ENCODE results near the gene SH3PXD2A.

Gene SH3PXD2A

DNA sequence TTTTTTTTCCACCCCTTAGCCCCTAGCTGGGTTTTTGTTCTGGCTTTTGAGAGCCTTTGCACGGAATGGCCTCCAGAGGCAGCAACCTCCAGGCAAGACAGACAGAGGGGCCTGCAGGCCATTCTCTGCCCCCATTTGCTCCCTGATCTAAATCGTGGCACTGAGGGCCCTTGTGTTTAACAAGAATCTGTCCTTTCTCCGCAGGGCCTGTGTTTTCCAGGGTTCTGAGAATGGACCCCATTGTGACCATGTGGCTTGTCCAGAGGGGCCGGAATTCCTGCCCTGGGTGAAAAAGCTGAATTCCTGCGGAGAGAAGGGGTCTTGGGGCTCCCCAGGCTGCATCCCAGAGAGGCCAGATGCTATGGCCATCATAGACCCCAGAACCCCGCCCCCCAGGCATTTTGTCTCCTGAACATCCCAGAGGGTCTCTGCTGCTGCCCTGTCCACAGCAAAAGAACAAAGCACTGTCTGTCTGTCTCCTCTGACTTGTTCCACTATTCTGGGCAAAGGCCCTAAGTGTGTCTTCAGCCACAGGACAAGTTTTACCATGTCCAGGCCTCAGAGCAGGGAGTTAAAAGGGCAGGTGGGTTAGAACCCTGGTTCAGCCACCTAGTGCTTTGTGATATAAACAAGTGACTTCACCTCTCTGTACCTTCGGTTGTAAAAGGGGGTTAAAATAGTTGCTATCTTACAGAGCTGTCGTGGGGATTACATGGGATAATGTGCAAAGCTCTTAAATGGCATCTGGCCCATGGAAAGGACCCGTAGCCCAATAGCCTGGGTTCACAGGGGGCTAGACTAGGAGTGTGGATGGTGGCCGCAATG, 155.6 kb downstream of the SH3PXD2A start:
- DNase-seq = no peak

GRCh38 chr10:103698266-103698665, 157.1 kb downstream of the SH3PXD2A start:
- no peak for DNase-seq

DNA sequence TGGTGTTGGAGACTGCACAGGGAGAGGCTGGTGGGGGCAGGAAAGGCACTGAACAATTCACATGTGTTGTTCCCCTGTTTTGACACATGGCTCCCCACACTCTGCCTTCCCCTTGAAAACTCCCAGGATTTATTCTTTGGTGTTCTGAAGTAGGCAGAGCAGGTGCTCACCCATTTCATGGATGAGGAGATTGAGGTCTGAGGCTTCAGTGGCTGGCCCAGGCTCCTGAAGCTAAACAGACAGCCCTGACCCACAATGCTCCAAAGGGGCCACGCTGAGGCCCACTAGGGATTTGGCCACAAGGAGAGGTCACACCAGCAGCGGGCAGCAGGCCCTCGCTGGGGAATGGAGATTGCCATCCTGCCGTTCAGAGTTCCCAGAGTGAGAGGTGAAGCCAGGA, 157.6 kb downstream of the SH3PXD2A start:
- no peak for DNase-seq

DNA sequence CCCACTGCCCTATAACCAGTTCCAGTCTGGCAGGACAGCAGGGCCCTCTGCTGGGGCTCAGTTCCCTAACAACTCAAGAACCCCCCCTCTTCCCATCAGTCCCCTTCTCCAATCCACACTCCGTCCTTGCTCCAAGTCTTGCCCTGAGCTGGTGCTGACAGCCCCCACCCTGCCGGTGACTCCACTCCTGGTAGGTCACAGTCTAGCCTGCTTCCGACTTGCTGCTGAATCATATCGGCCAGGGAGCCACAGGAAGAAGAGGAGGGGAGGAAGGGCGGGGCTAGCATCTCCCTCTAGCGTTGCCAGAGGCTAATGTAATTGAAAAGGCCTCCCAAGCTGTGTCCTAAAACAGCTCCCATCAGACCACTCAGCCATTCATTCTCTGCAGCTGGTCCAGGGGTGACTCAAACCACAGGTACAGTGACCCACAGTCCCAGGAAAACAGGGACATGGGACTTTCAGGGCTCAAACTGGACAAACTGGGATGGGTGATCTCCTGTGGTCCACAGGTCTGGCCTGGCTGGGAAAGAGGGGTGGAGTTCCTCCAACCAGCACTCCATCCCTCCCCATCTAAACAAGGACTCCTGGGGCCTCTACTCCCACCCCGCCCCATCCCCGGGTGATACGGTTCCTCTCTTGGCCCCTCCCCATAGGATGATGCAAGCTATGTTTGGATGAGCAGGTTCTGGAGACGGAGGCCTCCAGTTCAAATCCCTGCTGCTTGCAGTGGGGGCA, 158.8 kb downstream of the SH3PXD2A start:
- peak; percentile 60 to 81 for DNase-seq

DNA sequence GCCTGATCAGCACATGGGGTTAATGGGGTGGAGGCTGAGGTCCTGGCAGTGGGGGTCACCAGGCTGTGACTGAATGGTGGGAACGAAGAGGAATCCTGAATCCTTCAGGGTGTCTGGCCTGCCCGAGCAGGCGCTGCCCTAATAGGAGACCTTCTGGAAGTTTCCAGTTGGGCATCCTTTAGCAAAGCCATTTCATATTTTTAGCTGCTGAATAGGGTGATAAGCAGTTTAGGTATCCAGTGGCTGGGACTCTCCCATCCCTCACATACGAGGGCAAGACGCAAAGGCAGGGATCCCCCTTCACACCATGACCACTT, 159.3 kb downstream of the SH3PXD2A start:
- DNase-seq = no peak

GRCh38 chr10:103695584-103696005, 159.8 kb downstream of the SH3PXD2A start:
- no peak for DNase-seq

DNA sequence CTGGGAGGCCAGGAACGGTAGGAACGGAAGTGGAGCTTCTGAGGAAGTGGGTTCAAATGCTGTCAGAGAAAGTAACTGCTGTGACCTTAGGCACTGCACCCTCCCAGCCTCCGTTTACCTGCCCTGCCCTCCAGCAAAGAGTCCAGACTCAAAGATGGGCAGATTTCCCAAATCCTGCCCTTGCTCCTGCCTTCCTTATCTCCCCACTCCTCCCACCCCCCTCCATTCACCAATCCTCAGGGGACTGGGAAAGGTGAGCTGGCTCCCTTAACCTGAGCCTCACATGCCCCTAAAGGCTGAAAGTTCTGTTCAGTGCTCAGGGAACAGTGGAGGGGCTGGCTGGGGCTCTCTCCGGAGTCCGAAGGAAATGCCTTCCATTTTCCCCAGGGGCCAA, 161.6 kb downstream of the SH3PXD2A start:
- no peak for DNase-seq

- DNase-seq = no peak
These were observed 162.2 kb downstream of the SH3PXD2A start for GRCh38 chr10:103692952-103693811.

DNA sequence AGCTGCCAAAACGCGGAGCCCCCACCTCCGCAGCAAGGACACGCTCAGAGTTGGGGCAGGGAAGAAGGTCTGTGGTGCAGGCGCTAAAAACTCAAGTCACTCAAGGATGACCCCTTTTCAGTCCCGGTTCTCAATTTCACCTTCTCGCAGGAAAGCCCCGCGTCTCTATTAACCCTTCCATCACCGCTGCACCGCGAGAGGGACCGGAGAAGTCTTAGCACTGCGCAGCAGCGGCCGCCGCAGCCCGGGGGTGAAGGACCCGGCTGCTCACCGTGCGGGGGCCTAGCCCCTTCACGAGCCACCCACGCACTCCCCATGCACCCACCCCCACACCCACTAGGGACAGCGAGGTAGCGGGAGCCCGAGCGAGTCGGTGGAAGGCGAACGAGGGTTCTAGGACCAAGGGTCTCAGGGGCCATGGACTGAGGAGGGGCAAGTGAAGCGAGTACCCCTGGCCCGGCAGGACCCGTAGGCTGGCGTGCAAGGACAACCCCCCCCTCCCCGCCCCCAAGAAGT, 162.9 kb downstream of the SH3PXD2A start:
- no peak for DNase-seq

- no peak for DNase-seq
These were observed 163.5 kb downstream of the SH3PXD2A start for GRCh38 chr10:103691723-103692435.

DNA sequence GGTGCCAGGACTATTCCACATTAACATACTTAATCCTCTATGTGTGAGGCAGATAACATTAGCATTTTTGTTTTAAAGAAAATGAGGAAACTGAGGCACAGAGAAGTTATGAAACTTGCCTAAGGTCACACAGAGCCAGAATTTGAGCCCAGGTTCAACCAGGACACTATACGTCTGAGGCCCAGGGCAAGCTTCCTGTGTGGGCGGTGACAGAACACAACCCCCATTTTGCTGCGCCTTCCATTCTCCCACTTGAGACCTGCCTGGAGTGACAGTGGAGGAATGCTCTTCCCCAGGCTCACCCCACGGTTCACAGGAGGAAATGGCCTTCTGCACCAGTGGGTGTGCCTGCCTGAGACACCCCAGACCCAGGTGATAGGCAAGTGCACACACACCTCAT, 164.1 kb downstream of the SH3PXD2A start:
- no peak for DNase-seq

- no peak for DNase-seq
These were observed 165.1 kb downstream of the SH3PXD2A start for GRCh38 chr10:103690281-103690680.

DNA sequence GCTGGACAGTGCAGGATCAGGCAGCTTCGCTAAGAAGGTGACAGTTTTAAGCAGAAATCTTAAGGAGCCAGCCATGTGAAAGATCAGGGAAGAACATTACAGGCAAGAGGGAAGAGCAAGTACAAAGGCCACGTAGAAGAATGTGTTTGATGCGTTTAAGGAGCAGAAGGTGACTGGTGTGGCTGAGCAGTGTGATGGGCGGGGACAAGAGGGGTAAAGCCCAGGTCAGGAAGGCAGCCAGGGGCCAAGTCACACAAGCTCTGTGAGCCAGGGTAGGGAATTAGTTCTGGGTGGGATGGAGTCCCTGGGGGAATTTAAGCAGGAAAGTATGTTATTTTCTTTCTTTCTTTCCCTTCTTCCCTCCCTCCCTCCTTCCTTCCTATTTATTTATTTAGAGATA, 166.9 kb downstream of the SH3PXD2A start:
- DNase-seq = no peak

- DNase-seq = no peak
These were observed 167.7 kb downstream of the SH3PXD2A start for GRCh38 chr10:103687718-103688117.

DNA sequence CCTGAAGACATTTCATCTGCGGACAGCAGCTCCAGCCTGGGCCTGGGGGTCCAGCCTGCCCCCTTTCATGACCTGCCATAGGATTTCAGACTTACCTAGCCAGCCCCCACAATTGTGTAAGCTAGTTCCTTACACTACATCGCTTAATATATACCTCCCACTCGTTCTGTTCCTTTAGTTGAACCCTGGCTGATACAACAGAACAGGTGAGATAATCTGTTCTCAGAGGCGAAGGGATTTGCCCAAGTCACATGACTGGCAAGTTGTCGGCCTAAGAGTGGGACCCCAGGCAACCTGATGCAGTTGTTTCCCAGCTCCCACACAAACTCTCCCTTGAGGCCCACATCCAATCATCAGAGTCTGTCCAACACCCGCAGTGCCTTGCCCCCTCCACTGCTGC, 168.2 kb downstream of the SH3PXD2A start:
- DNase-seq = no peak

DNA sequence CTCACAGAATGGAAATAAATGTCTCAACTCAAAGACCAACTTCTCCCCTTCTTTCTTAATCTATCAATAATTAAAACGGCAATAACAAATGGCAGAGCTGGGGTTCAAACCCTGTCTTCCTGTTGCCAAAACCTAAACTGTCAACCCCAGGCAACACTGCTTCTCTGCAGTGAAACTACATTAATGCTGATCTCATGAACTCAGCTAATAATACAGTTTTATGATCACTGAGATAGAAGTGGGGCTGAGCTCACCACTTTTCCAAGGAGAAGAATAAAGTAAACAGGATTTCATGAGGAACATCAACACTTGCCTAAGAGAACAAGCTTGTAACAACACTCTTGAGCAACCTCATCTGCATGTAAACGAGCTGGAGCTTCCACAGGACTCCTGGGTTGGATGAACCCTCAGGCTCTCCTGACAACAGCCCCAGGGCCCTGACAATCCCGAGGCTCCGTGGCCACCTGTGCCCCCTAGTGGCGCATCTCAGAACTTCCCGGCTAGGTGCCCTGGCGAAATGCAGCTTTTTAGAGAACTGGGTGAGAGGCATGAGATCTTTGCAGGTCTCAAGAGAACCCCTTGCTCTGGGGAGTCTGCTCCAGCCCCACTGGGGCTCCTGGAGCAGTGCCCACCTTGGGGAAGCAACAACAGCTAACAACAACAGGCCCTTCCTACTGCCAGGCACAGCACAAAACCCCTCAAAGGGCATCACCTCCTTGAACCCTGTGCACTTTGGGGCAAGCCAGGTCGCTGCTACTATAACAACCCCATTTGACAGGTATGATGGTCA, 169.3 kb downstream of the SH3PXD2A start:
- DNase-seq = peak; percentile 60 to 75

GRCh38 chr10:103683851-103684250, 171.5 kb downstream of the SH3PXD2A start:
- no peak for DNase-seq

DNA sequence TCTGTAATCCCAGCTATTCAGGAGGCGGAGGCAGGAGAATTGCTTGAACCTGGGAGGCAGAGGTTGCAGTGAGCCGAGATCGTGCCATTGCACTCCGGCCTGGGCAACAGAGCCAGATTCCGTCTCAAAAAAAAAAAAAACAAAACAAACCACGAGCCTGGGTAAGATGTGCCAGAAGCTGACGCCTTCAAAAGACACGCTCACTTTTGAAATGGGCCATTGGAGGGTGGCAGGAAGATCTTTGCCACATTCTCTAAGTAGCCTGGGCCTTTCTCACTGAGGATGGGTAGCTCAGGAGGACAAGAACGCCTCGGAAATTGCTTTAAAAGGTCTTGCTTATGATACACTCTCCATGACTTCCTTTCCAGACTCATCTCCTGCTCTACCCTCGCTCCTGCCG, 172.7 kb downstream of the SH3PXD2A start:
- no peak for DNase-seq

DNA sequence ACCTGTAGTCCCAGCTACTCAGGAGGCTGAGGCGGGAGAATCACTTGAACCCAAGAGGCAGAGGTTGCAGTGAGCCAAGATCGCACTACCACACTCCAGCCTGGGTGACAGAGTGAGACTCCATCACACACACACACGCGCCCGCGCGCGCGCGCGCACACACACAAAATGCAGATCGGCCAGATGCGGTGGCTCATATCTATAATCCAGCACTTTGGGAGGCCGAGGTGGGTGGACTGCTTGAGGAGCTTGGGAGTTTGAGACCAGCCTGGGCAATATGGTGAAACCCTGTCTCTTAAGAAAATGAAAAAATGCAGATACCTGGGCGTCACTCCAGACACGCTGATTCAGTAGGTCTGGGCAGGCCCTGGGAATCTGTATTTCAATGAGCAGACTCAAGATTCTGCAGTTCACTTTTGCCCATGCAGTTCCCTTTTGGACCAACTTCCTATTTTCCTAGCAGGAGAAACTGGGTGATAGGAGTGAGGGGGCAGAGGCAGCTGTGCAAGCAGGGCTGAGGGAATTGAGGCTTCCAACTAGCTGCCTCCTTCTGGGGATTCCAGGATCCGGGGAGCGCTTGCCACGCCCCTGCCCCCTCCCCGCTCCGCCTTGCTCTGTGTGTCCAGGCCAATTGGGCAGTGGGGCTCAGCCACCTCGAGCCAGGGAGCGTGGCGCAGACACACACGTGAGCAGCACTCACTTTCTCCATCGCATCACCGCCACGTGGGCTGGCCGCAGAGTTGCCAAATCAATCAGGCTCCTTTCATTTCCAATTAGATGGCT, 173.6 kb downstream of the SH3PXD2A start:
- no peak for DNase-seq

DNA sequence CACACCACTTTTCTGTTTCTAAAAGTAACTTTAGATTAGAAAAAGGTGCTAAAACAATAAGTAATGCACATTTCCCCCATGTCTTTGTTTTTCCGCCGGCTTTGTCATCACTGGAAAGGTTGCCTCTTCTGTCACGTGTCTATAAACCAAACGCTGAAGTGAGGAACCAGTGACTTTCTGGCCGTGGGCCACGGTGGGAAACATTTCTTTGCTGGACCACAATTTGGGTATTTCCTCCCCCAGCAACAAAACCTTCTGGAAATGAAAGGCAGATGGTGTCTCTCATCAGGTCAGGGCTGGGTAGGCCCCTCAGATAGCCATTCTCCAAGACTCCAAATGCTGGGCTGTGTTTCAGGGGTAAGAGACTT, 174.5 kb downstream of the SH3PXD2A start:
- no peak for DNase-seq

Measured in stimulated activated CD4-positive, alpha-beta T cell treated with anti-CD3 and anti-CD28 coated beads, Interleukin-4, amount 100 ng/mL, for 4 hours (primary cell).